ENCODE data around the gene BLTP3B.

BLTP3B gene

GRCh38 chr12:100106861-100107260, 35.8 kb downstream of the BLTP3B start:
- H3K9ac ChIP-seq (ENCODE audit: low read length), result no peak overlapping the region
- H3K36me3 ChIP-seq (ENCODE audit: insufficient read depth, low read length), result peaks cover 18% of the 10 kb centered on the region

GRCh38 chr12:100105661-100106060, 37.0 kb downstream of the BLTP3B start:
- no peaks in the 10 kb centered on the region for H3K79me2 ChIP-seq (ENCODE audit: insufficient read depth, low read length)
- H3K4me3 ChIP-seq (ENCODE audit: low read depth, low read length, poor library complexity, severe bottlenecking), result no peak overlapping the region
- H3K36me3 ChIP-seq (ENCODE audit: insufficient read depth, low read length), result peaks cover 22% of the 10 kb centered on the region
- H4K20me1 ChIP-seq (ENCODE audit: insufficient read depth, low read length), result no peaks in the 10 kb centered on the region
- TF ChIP-seq CTCF (IDR thresholded peaks at IDR 0.05; ENCODE audit: low read length), result no peak
- TF ChIP-seq EZH2 (IDR thresholded peaks at IDR 0.05; ENCODE audit: borderline replicate concordance, low read length), result no peak
- H3K27ac ChIP-seq (ENCODE audit: low read depth, low read length, poor library complexity, severe bottlenecking), result no peak overlapping the region
- no peaks in the 10 kb centered on the region for H3K27me3 ChIP-seq (ENCODE audit: insufficient read depth, low read length)
- H3K4me1 ChIP-seq (ENCODE audit: insufficient read depth, low read length, severe bottlenecking), result no peaks in the 10 kb centered on the region
- H2AFZ ChIP-seq (ENCODE audit: low read length), result no peak overlapping the region
- H3K9me2 ChIP-seq (ENCODE audit: low read depth, low read length), result no peaks in the 10 kb centered on the region
- 0 out of 2 replicates have a peak, but pooled peaks cover 7% of the 10 kb centered on the region for H3K9me3 ChIP-seq (ENCODE audit: low read length)
- H3K9ac ChIP-seq (ENCODE audit: low read length), result no peak overlapping the region
- no peak overlapping the region for H3K4me2 ChIP-seq (ENCODE audit: low read length)
- no peaks in the 10 kb centered on the region for H3F3A ChIP-seq (ENCODE audit: insufficient read depth, low read length)

More at GRCh38 chr12:100106861-100107260, 35.8 kb downstream of the BLTP3B start:
- TF ChIP-seq EZH2 (IDR thresholded peaks at IDR 0.05; ENCODE audit: borderline replicate concordance, low read length) (no peak), CTCF (IDR thresholded peaks at IDR 0.05; ENCODE audit: low read length) (no peak)
- Histone ChIP-seq H3K4me3 (ENCODE audit: low read depth, low read length, poor library complexity, severe bottlenecking) (no peak overlapping the region), H3K9me3 (ENCODE audit: low read length) (0 out of 2 replicates have a peak, but pooled peaks cover 7% of the 10 kb centered on the region), H3K79me2 (ENCODE audit: insufficient read depth, low read length) (no peaks in the 10 kb centered on the region), H3K9me2 (ENCODE audit: low read depth, low read length) (no peaks in the 10 kb centered on the region), H4K20me1 (ENCODE audit: insufficient read depth, low read length) (no peaks in the 10 kb centered on the region), H3K27me3 (ENCODE audit: insufficient read depth, low read length) (no peaks in the 10 kb centered on the region), H3K27ac (ENCODE audit: low read depth, low read length, poor library complexity, severe bottlenecking) (no peak overlapping the region), H2AFZ (ENCODE audit: low read length) (no peak overlapping the region), H3F3A (ENCODE audit: insufficient read depth, low read length) (no peaks in the 10 kb centered on the region), H3K4me2 (ENCODE audit: low read length) (no peak overlapping the region), H3K4me1 (ENCODE audit: insufficient read depth, low read length, severe bottlenecking) (no peaks in the 10 kb centered on the region)

- H3K4me2 ChIP-seq (ENCODE audit: low read length), result no peak overlapping the region
- no peaks in the 10 kb centered on the region for H3K27me3 ChIP-seq (ENCODE audit: insufficient read depth, low read length)
- no peak overlapping the region for H3K4me3 ChIP-seq (ENCODE audit: low read depth, low read length, poor library complexity, severe bottlenecking)
- no peaks in the 10 kb centered on the region for H3K9me2 ChIP-seq (ENCODE audit: low read depth, low read length)
- H3K27ac ChIP-seq (ENCODE audit: low read depth, low read length, poor library complexity, severe bottlenecking), result no peak overlapping the region
- H4K20me1 ChIP-seq (ENCODE audit: insufficient read depth, low read length), result no peaks in the 10 kb centered on the region
- H3K9me3 ChIP-seq (ENCODE audit: low read length), result no peaks in the 10 kb centered on the region
- no peak overlapping the region for H2AFZ ChIP-seq (ENCODE audit: low read length)
- no peak overlapping the region for H3K9ac ChIP-seq (ENCODE audit: low read length)
- no peaks in the 10 kb centered on the region for H3K4me1 ChIP-seq (ENCODE audit: insufficient read depth, low read length, severe bottlenecking)
- TF ChIP-seq CTCF (IDR thresholded peaks at IDR 0.05; ENCODE audit: low read length) (no peak), EZH2 (IDR thresholded peaks at IDR 0.05; ENCODE audit: borderline replicate concordance, low read length) (no peak)
- no peaks in the 10 kb centered on the region for H3F3A ChIP-seq (ENCODE audit: insufficient read depth, low read length)
- no peaks in the 10 kb centered on the region for H3K79me2 ChIP-seq (ENCODE audit: insufficient read depth, low read length)
- H3K36me3 ChIP-seq (ENCODE audit: insufficient read depth, low read length), result peaks cover 28% of the 10 kb centered on the region
These were observed 41.7 kb downstream of the BLTP3B start for GRCh38 chr12:100101000-100101399.
